GM18873 (cell line): Measurements from ENCODE around the gene PYGM.

ENCODE experiments used
- ATAC-seq: cut with Tn5 transposase; IDR thresholded peaks from one replicate; pipeline ENCODE4 v1.9.1; 2021; ENCODE audit warnings: mild to moderate bottlenecking, moderate library complexity, moderate number of reproducible peaks; ENCODE audit not compliant: unreplicated experiment, low FRiP score

The PYGM gene

GRCh38 chr11:64720640-64721358 is 39.0 kb downstream of the PYGM start:
- no peak for ATAC-seq

- ATAC-seq, result no peak
These were observed 39.6 kb downstream of the PYGM start for GRCh38 chr11:64720167-64720566.

GRCh38 chr11:64719406-64719805 is 40.4 kb downstream of the PYGM start:
- ATAC-seq, result no peak

GRCh38 chr11:64718780-64719124 is 41.0 kb downstream of the PYGM start:
- no peak for ATAC-seq

GRCh38 chr11:64718084-64718779 is 41.5 kb downstream of the PYGM start:
- ATAC-seq, result no peak

- no peak for ATAC-seq
These were observed 42.6 kb downstream of the PYGM start for GRCh38 chr11:64717268-64717578.

- no peak for ATAC-seq
These were observed 43.1 kb downstream of the PYGM start for GRCh38 chr11:64716473-64717267.

- ATAC-seq, result no peak
These were observed 43.9 kb downstream of the PYGM start for GRCh38 chr11:64715756-64716472.

- ATAC-seq, result no peak
These were observed 44.7 kb downstream of the PYGM start for GRCh38 chr11:64715110-64715509.

GRCh38 chr11:64714666-64715065 is 45.1 kb downstream of the PYGM start:
- ATAC-seq, result no peak

GRCh38 chr11:64713781-64714363 is 45.9 kb downstream of the PYGM start:
- ATAC-seq, result no peak

GRCh38 chr11:64713016-64713707 is 46.6 kb downstream of the PYGM start:
- ATAC-seq, result no peak

GRCh38 chr11:64712430-64713015 is 47.3 kb downstream of the PYGM start:
- ATAC-seq, result no peak

GRCh38 chr11:64711956-64712362 is 47.8 kb downstream of the PYGM start:
- ATAC-seq, result no peak

GRCh38 chr11:64711138-64711955 is 48.4 kb downstream of the PYGM start:
- ATAC-seq, result no peak

GRCh38 chr11:64710418-64711137 is 49.2 kb downstream of the PYGM start:
- ATAC-seq, result no peak

GRCh38 chr11:64705501-64705900 is 54.3 kb downstream of the PYGM start:
- ATAC-seq, result no peak

- no peak for ATAC-seq
These were observed 56.7 kb downstream of the PYGM start for GRCh38 chr11:64703048-64703447.
